ENCODE data around the gene POLD1.

DNA sequence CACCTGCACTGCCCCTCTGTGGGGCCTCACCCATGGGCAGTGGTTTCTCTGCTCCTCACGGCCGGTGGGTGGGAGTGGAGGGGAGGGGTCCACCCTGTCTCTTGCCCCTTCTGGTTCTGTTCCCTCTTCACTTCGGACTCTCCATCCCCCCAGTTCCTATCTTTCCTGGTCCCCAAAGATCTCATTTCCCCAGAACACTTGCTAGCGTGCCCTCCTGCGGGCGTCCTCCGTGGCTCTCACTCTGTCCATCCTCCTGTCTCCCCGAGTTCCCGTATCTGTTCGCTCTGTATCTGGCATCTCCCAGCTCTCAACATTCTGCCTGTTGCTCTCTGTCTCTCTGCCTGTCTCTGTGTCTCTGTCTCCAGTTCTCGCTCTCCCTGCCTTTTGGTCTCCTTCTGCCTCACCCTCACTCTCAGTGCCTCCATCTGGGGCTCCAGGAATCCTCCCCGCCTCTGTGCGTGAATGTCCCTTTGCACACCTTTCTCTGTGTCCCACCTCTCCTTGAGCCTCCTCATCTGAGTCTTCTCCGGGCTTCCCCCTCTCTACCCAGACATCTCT lies 35.0 kb downstream of the POLD1 start:
- TF ChIP-seq, protein P1, sequence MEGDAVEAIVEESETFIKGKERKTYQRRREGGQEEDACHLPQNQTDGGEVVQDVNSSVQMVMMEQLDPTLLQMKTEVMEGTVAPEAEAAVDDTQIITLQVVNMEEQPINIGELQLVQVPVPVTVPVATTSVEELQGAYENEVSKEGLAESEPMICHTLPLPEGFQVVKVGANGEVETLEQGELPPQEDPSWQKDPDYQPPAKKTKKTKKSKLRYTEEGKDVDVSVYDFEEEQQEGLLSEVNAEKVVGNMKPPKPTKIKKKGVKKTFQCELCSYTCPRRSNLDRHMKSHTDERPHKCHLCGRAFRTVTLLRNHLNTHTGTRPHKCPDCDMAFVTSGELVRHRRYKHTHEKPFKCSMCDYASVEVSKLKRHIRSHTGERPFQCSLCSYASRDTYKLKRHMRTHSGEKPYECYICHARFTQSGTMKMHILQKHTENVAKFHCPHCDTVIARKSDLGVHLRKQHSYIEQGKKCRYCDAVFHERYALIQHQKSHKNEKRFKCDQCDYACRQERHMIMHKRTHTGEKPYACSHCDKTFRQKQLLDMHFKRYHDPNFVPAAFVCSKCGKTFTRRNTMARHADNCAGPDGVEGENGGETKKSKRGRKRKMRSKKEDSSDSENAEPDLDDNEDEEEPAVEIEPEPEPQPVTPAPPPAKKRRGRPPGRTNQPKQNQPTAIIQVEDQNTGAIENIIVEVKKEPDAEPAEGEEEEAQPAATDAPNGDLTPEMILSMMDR (IDR thresholded peaks at IDR 0.05; ENCODE audit: extremely low read depth in 1 of 2, insufficient read depth in 1 of 2, low read depth in 1 of 2, low read length in 2 of 2): no peak
- TF ChIP-seq MYC (IDR thresholded peaks at IDR 0.05; ENCODE audit: low read depth, low read length): no peak
- no peak for TF ChIP-seq POLR2A (IDR thresholded peaks at IDR 0.05; ENCODE audit: low read depth, low read length)
- no peak for TF ChIP-seq POLR2AphosphoS5 (IDR thresholded peaks at IDR 0.05; ENCODE audit: insufficient read depth, low read depth, low read length)
- TF ChIP-seq EZH2 (IDR thresholded peaks at IDR 0.05; ENCODE audit: borderline replicate concordance, low read depth, low read length, severe bottlenecking): peak; percentile 85
- TF ChIP-seq FOS (IDR thresholded peaks at IDR 0.05; ENCODE audit: borderline replicate concordance, insufficient read depth, low read length): no peak
- TF ChIP-seq, protein P2, sequence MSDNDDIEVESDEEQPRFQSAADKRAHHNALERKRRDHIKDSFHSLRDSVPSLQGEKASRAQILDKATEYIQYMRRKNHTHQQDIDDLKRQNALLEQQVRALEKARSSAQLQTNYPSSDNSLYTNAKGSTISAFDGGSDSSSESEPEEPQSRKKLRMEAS (IDR thresholded peaks at IDR 0.05; ENCODE audit: insufficient read depth, insufficient read length): no peak
- TF ChIP-seq GATA2 (IDR thresholded peaks at IDR 0.05; ENCODE audit: insufficient read depth, insufficient read length, low read depth, low read length): no peak
